HepG2 (cell line): ENCODE data around the gene RNF40. TPM values are rescaled to one million over a fixed set of nuclear protein-coding genes. Genes with fewer than 3 reads are reported as not detected.
A peak's percentile ranks its signal among the peaks of the same experiment; 100 is the strongest.

Experiments
- ARHGAP35 ChIP-seq: sonication (generic); formaldehyde crosslinking; IDR thresholded peaks from 2 replicates; pipeline ENCODE4 v1.9.0; 2022; ENCODE audit warnings: mild to moderate bottlenecking, inconsistent platforms, moderate library complexity, missing genetic modification reagents, borderline replicate concordance
- CREB1 ChIP-seq, 2 experiments: fragments of 450-650 bp in 1 of 2; IDR thresholded peaks; 2 replicates each; pipeline ENCODE4 v1.6.1; 2016 to 2017; ENCODE audit warnings: control low read depth in 1 of 2, mild to moderate bottlenecking in 1 of 2, missing compliant biosample characterization in 1 of 2, missing genetic modification characterization in 1 of 2
- ETS1 ChIP-seq: sonication (generic); formaldehyde crosslinking; IDR thresholded peaks from 2 replicates; pipeline ENCODE4 v1.4.0; 2020; ENCODE audit warnings: missing genetic modification reagents
- RORA ChIP-seq: sonication (generic); formaldehyde crosslinking; IDR thresholded peaks from 2 replicates; pipeline ENCODE4 v1.5.0; 2020; ENCODE audit warnings: mild to moderate bottlenecking, missing genetic modification reagents, moderate library complexity
- SMARCC2 ChIP-seq: fragments of 450-650 bp; IDR thresholded peaks from 2 replicates; pipeline ENCODE4 v1.6.1; 2017; ENCODE audit warnings: antibody characterized with exemption, mild to moderate bottlenecking
- TERF1 ChIP-seq: sonication (generic); formaldehyde crosslinking; IDR thresholded peaks from 2 replicates; pipeline ENCODE4 v1.8.0; 2022; ENCODE audit warnings: mild to moderate bottlenecking, missing genetic modification reagents, moderate library complexity
- ZBTB2 ChIP-seq: sonication (generic); formaldehyde crosslinking; IDR thresholded peaks from 2 replicates; pipeline ENCODE4 v1.8.0; 2022; ENCODE audit warnings: low read depth, missing genetic modification reagents
- ZFP90 ChIP-seq: sonication (generic); formaldehyde crosslinking; IDR thresholded peaks from 2 replicates; pipeline ENCODE4 v1.8.0; 2022; ENCODE audit warnings: missing genetic modification reagents, mild to moderate bottlenecking, inconsistent platforms, borderline replicate concordance
- ZHX2 ChIP-seq, 2 experiments: sonication (generic) in 1 of 2; formaldehyde crosslinking in 1 of 2; IDR thresholded peaks; 2 replicates each; pipeline versions ENCODE4 v1.6.1 to v1.9.0; 2014 to 2022; ENCODE audit warnings: antibody characterized with exemption in 1 of 2, borderline replicate concordance in 1 of 2, inconsistent platforms in 1 of 2, low read depth in 1 of 2, missing genetic modification reagents in 1 of 2
- ZNF136 ChIP-seq: sonication (generic); formaldehyde crosslinking; IDR thresholded peaks from 2 replicates; pipeline ENCODE4 v1.8.1; 2022; ENCODE audit warnings: low read depth, mild to moderate bottlenecking, moderate library complexity, missing genetic modification reagents
- ZNF329 ChIP-seq: sonication (generic); formaldehyde crosslinking; IDR thresholded peaks from 2 replicates; pipeline ENCODE4 v1.9.0; 2021; ENCODE audit warnings: low read depth, mild to moderate bottlenecking, missing genetic modification reagents
- ZNF7 ChIP-seq: IDR thresholded peaks from 2 replicates; pipeline ENCODE4 v1.6.1; 2016; ENCODE audit warnings: missing biosample characterization, missing genetic modification reagents
- polyA plus RNA-seq, 8 experiments: library from polyadenylated mRNA; depleted of rRNA in 3 of 8; stranded (reverse) in 7 of 8; unstranded in 1 of 8; fragments of >200 nt; fragmentation: Illumina TruSeq in 4 of 8; extraction: Trizol in 4 of 8; gene quantifications; 2 replicates each; pipeline versions ENCODE4 v1.2.1 to v1.2.3, GENCODE V29; 2011 to 2016; ENCODE audit warnings: low read depth in 4 of 8, missing spikeins in 1 of 8, mixed read lengths in 1 of 8; ENCODE audit not compliant: insufficient read depth in 1 of 8
- total RNA-seq, 5 experiments: library from RNA; depleted of rRNA; stranded (reverse); fragments of >200 nt; fragmentation: Illumina TruSeq; extraction: Trizol; gene quantifications; 2 replicates each; pipeline ENCODE4 v1.2.3, GENCODE V29; 2016; ENCODE audit warnings: low read depth in 1 of 5

RNF40 gene
- total and polyA plus RNA-seq, 2 of the 13 experiments (the other 11 are each of a cell fraction or from before 2014, with no cell fraction given) = 84.0 to 85.6 TPM

GRCh38 chr16:30747799-30748633 is 14.1 kb upstream of the RNF40 start, which contains the start of gene PHKG2 (continued):
- TF ChIP-seq ZHX2 (IDR thresholded peaks at IDR 0.05; ENCODE audit: low read depth) = no peak
- TF ChIP-seq ZHX2 (CRISPR knock-in tag; IDR thresholded peaks at IDR 0.05; ENCODE audit: borderline replicate concordance) = no peak; the same call in 1 of the 2 replicates
- no peak for TF ChIP-seq TERF1
- no peak for TF ChIP-seq RORA (CRISPR knock-in tag)
- no peak for TF ChIP-seq ZBTB2 (CRISPR knock-in tag)
- TF ChIP-seq ZNF7 (CRISPR knock-in tag) = no peak
- TF ChIP-seq ETS1 (CRISPR knock-in tag) = no peak
- TF ChIP-seq ZNF329 (CRISPR knock-in tag) = 0 out of 2 replicates have a peak, but pooled peaks have one; percentile 8
- TF ChIP-seq ZFP90 = 0 out of 2 replicates have a peak, but pooled peaks have one; percentile 62
- TF ChIP-seq SMARCC2 = no peak
- TF ChIP-seq ARHGAP35 = peak; percentile 13; the same call in 1 of the 2 replicates
- no peak; the same call in 1 of the 2 replicates for TF ChIP-seq ZNF136 (CRISPR knock-in tag)
- peak; percentile 83 for TF ChIP-seq CREB1 (IDR thresholded peaks at IDR 0.05)
- TF ChIP-seq CREB1 (CRISPR knock-in tag; IDR thresholded peaks at IDR 0.05) = peak; percentile 29; the same call in 1 of the 2 replicates
